ENCODE data around the gene RFC1. TPM values are rescaled to one million over a fixed set of nuclear protein-coding genes. Genes with fewer than 3 reads are reported as not detected.
"Not testable (repeated sequence)": the region's sequence is repeated elsewhere in the genome, so short reads cannot be mapped to it uniquely, and the experiment has no call there.

Gene RFC1
- total RNA-seq, 1 donor, result 49.9 TPM

GRCh38 chr4:39365360-39365759 lies 802 bp downstream of the RFC1 start:
- Histone ChIP-seq H3K27ac (ENCODE audit: low read depth, low read length) (peak overlapping the region; percentile 59), H3K27me3 (ENCODE audit: insufficient read depth, low read length) (no peaks in the 10 kb centered on the region), H2AFZ (ENCODE audit: low read length) (peak overlapping the region; percentile 99)

GRCh38 chr4:39363773-39364393 lies 2.3 kb downstream of the RFC1 start:
- no peak overlapping the region for H3K4me3 ChIP-seq (ENCODE audit: insufficient read depth, low read length)
- no peak for DNase-seq (ENCODE audit: insufficient read length, low spot score, missing footprints)
- H3K27me3 ChIP-seq (ENCODE audit: insufficient read depth, low read length), result no peaks in the 10 kb centered on the region
- peaks cover 70% of the 10 kb centered on the region for H3K79me2 ChIP-seq (ENCODE audit: insufficient read depth, low read length)
- no peak for TF ChIP-seq CTCF (IDR thresholded peaks at IDR 0.05; ENCODE audit: extremely low read depth, low read depth, low read length)
- peaks cover 2% of the 10 kb centered on the region for H3K36me3 ChIP-seq (ENCODE audit: insufficient read depth, low read length)
- no peak overlapping the region for H3K4me2 ChIP-seq (ENCODE audit: insufficient read depth, low read length)
- no peak overlapping the region for H2AFZ ChIP-seq (ENCODE audit: low read length)
- H3K4me1 ChIP-seq (ENCODE audit: insufficient read depth, low read length), result peaks cover 10% of the 10 kb centered on the region
- H4K20me1 ChIP-seq (ENCODE audit: insufficient read depth, low read length), result no peaks in the 10 kb centered on the region
- H3K27ac ChIP-seq (ENCODE audit: low read depth, low read length), result no peak overlapping the region
- no peaks in the 10 kb centered on the region for H3K9me3 ChIP-seq (ENCODE audit: low read depth, low read length)

More at GRCh38 chr4:39365360-39365759, 802 bp downstream of the RFC1 start:
- TF ChIP-seq CTCF (IDR thresholded peaks at IDR 0.05; ENCODE audit: extremely low read depth, low read depth, low read length), result no peak
- Histone ChIP-seq H4K20me1 (ENCODE audit: insufficient read depth, low read length) (no peaks in the 10 kb centered on the region), H3K9me3 (ENCODE audit: low read depth, low read length) (no peaks in the 10 kb centered on the region), H3K4me1 (ENCODE audit: insufficient read depth, low read length) (peaks cover 10% of the 10 kb centered on the region), H3K4me3 (ENCODE audit: insufficient read depth, low read length) (peak overlapping the region; percentile 95), H3K36me3 (ENCODE audit: insufficient read depth, low read length) (peaks cover 2% of the 10 kb centered on the region), H3K79me2 (ENCODE audit: insufficient read depth, low read length) (peaks cover 60% of the 10 kb centered on the region), H3K4me2 (ENCODE audit: insufficient read depth, low read length) (peak overlapping the region; percentile 91)
- DNase-seq (ENCODE audit: insufficient read length, low spot score, missing footprints), result no peak

- H3K9me3 ChIP-seq (ENCODE audit: low read depth, low read length), result no peaks in the 10 kb centered on the region
- H3K4me2 ChIP-seq (ENCODE audit: insufficient read depth, low read length), result no peak overlapping the region
- H3K27me3 ChIP-seq (ENCODE audit: insufficient read depth, low read length), result no peaks in the 10 kb centered on the region
- H2AFZ ChIP-seq (ENCODE audit: low read length), result no peak overlapping the region
- H3K36me3 ChIP-seq (ENCODE audit: insufficient read depth, low read length), result peaks cover 2% of the 10 kb centered on the region
- H3K4me1 ChIP-seq (ENCODE audit: insufficient read depth, low read length), result peaks cover 10% of the 10 kb centered on the region
- peaks cover 80% of the 10 kb centered on the region for H3K79me2 ChIP-seq (ENCODE audit: insufficient read depth, low read length)
- no peak overlapping the region for H3K27ac ChIP-seq (ENCODE audit: low read depth, low read length)
- TF ChIP-seq CTCF (IDR thresholded peaks at IDR 0.05; ENCODE audit: extremely low read depth, low read depth, low read length), result no peak
- H3K4me3 ChIP-seq (ENCODE audit: insufficient read depth, low read length), result no peak overlapping the region
- H4K20me1 ChIP-seq (ENCODE audit: insufficient read depth, low read length), result no peaks in the 10 kb centered on the region
- no peak for DNase-seq (ENCODE audit: insufficient read length, low spot score, missing footprints)
These were observed 3.3 kb downstream of the RFC1 start for GRCh38 chr4:39362827-39363226.

GRCh38 chr4:39360611-39361010 lies 5.6 kb downstream of the RFC1 start:
- H3K79me2 ChIP-seq (ENCODE audit: insufficient read depth, low read length), result peaks cover 94% of the 10 kb centered on the region
- H4K20me1 ChIP-seq (ENCODE audit: insufficient read depth, low read length), result not testable (repeated sequence)

More at GRCh38 chr4:39360611-39361010, 5.6 kb downstream of the RFC1 start:
- not testable (repeated sequence) for H3K27ac ChIP-seq (ENCODE audit: low read depth, low read length); H3K36me3 ChIP-seq (ENCODE audit: insufficient read depth, low read length); DNase-seq (ENCODE audit: insufficient read length, low spot score, missing footprints); H3K4me3 ChIP-seq (ENCODE audit: insufficient read depth, low read length); H3K27me3 ChIP-seq (ENCODE audit: insufficient read depth, low read length); H3K4me2 ChIP-seq (ENCODE audit: insufficient read depth, low read length); H3K9me3 ChIP-seq (ENCODE audit: low read depth, low read length); H2AFZ ChIP-seq (ENCODE audit: low read length)
- peaks cover 16% of the 10 kb centered on the region for H3K4me1 ChIP-seq (ENCODE audit: insufficient read depth, low read length)
